Omental fat pad (tissue), 4 donors: Measurements from ENCODE around the gene STXBP4. TPM values are rescaled to one million over a fixed set of nuclear protein-coding genes. Genes with fewer than 3 reads are reported as not detected.

ENCODE experiments used
- ATAC-seq: fragments of 150-250 bp; one replicate; pipeline ENCODE4 v1.9.1; 2016; ENCODE audit warnings: mild to moderate bottlenecking, moderate library complexity; ENCODE audit not compliant: low FRiP score
- DNase-seq: peaks from one replicate; pipeline ENCODE4 v3.0.0-alpha.2; 2019; ENCODE audit warnings: low spot score
- total RNA-seq, 4 donors: library from RNA; depleted of rRNA; stranded (reverse); fragments of >200 nt; gene quantifications; one replicate each; pipeline ENCODE4 v1.1.0, GENCODE V29; 2016
- TF ChIP-seq, protein P1 (sequence below), 3 donors: fragments of 450-650 bp; IDR thresholded peaks; one replicate each; pipeline ENCODE4 v1.5.1; 2016 to 2017; ENCODE audit warnings: antibody characterized with exemption in 3 of 3, mild to moderate bottlenecking in 3 of 3, moderate library complexity in 2 of 3

The STXBP4 gene
- total RNA-seq, 4 donors from 2014 or later, result 11.2 to 19.3 (median 16.5) TPM

DNA sequence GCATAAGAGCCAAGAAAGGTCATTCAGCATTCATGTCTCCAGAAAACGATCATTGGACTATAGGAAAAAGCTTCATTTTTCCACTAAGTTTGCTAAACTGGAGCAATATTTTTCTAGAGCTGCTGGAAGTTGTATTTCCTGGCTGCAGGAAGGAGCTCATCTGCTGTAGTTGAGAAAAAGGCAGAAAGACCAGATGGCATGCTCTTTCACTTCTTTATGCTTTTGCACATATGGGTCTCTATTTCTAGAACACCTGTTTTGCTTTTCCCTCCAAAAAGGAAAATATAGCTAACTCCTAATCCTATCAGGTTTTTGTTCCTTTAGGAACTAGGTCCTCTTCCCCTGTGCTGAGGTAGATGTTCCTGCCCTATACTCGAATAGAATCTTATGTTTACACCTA, 234.3 kb downstream of the STXBP4 start:
- TF ChIP-seq, protein P1, sequence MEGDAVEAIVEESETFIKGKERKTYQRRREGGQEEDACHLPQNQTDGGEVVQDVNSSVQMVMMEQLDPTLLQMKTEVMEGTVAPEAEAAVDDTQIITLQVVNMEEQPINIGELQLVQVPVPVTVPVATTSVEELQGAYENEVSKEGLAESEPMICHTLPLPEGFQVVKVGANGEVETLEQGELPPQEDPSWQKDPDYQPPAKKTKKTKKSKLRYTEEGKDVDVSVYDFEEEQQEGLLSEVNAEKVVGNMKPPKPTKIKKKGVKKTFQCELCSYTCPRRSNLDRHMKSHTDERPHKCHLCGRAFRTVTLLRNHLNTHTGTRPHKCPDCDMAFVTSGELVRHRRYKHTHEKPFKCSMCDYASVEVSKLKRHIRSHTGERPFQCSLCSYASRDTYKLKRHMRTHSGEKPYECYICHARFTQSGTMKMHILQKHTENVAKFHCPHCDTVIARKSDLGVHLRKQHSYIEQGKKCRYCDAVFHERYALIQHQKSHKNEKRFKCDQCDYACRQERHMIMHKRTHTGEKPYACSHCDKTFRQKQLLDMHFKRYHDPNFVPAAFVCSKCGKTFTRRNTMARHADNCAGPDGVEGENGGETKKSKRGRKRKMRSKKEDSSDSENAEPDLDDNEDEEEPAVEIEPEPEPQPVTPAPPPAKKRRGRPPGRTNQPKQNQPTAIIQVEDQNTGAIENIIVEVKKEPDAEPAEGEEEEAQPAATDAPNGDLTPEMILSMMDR (IDR thresholded peaks at IDR 0.05), result no peak
- no peak for ATAC-seq
- no peak for DNase-seq

DNA sequence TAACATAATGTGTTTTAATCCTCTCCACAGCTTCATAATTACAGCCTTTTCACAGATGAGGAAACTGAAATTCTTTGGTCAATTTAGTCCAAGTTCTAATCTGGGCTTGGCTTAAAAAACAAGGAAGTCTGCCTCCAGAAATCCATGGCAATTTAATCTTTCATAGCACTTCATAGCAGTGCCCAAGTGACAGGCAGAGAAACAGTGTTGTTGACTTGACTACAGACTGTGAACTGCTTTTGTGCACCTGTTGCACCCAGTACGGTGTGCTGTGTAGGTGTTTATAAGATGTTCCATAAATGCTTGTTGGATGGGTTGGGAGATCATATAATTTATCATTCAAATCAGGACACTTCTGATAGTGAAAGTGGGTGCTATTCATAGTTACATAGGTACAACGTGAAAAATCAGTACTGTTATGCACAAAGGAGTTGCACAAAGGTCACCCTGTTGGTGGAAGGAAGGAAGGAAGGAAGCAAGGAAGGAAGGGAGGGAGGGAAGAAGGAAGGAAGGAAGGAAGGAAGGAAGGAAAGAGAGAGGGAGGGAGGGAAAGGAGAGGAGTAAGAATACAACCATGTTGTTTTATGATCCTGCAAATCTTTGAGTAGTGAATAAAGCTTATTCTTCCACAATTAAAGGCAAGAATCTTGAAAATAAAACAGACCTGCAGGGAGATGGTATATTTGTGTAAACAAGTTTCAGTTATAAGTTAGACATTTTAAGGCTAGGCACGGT, 239.7 kb downstream of the STXBP4 start:
- ATAC-seq (no peak), DNase-seq (no peak)
- TF ChIP-seq, protein P1 (IDR thresholded peaks at IDR 0.05), result no peak

DNA sequence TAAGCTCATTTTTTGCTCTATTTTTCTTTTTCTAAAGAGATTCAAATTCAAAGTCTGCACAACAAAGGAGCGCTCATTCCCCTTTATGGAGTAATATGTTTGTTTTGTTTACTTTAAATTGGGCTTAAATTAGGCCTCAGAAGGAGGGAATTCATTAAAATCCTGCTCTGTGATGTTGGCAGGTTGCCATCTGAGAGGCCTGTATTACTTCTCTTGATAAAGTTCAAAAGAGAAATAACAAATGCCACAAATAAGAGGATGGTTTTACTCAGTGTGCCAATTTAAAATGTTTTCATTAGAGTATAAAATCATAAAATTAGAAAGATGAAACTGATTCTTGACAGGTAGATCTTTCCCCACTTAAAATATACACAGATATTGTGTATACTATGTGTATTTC, 241.7 kb downstream of the STXBP4 start:
- DNase-seq (no peak), ATAC-seq (no peak)

DNA sequence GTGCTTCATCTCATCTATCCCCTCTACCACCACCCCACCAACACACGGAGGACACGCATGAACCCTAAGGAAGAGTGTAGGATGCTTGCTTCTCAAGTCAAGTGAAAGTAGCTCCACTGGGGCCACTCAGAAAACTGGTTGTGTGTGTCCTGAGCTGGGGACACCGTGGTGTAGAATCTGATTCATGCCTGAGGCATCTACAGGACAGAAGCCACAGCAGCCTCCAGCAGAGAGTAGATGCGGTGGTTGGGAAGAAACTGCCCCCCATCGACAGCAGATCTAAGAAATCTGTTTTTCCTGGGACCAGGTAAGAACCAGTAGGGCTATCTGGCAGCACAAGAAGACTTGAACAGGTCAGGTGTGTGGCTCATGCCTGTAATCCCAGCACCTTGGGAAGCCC, 244.3 kb downstream of the STXBP4 start:
- DNase-seq, result no peak
- no peak for ATAC-seq
- TF ChIP-seq, protein P1 (IDR thresholded peaks at IDR 0.05), result no peak

More for the DNA sequence above, 241.7 kb downstream of the STXBP4 start:
- TF ChIP-seq, protein P1 (IDR thresholded peaks at IDR 0.05), result no peak

DNA sequence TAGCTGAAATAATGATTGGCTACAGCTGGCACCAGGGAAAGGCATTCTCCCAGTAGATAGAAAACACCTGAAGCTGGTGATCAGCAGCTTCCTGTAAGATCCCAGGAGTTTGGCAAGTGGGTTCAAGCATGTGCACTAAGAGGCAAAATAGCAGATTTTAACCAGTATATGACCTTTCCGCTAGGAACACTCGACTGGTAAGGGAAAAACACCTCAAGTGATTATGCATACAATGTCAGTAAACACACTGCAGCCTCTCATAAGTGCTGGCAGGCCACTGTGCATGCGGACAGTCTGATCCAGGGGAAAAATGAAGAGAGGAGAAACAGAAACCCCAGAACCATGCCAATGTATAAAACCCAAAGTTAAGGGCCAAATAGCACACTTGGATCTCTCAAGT, 247.1 kb downstream of the STXBP4 start:
- DNase-seq (no peak), ATAC-seq (no peak)
- TF ChIP-seq, protein P1 (IDR thresholded peaks at IDR 0.05), result no peak

DNA sequence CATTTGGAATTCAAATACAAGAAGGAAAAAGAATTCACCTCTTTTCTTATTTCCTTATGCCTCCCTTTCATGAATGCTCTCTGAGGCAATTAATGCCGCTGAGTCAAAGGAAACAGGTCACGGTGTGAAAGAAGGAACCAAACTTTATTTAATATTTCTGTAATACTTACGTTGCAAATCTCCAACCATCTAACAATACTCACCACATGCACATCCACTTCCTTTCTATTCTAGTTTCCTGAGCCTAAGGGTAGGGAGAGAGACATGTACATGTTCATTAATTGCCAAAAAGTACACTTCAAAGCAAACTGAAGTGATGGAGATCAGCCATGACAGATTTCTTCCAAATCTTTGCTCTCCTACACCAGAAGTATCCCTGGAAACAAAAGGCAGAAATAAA, 248.3 kb downstream of the STXBP4 start:
- DNase-seq (no peak), ATAC-seq (no peak)
- TF ChIP-seq, protein P1 (IDR thresholded peaks at IDR 0.05), result no peak

DNA sequence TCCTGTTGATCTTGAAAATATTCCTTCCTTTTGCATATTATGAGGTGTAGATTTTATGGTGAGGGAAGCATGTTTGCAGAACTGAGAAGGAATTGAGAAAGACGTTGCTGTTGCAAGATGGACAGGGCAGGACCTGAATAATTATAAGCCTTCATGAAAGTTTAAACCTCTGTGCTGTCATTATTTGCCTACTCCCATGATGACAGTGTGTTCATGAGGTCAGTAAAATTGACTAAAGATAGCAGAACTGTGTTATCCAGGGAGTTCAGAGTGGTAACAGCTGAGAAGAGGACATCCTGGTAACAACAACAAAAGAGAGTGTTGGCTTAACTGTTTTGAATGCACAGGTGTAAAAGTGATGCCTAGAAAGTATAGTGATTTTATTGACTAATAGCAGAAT, 250.9 kb downstream of the STXBP4 start:
- TF ChIP-seq, protein P1 (IDR thresholded peaks at IDR 0.05), result no peak
- ATAC-seq (no peak), DNase-seq (no peak)
